CD4-positive, alpha-beta T cell treated with Interleukin-6 for 4 hours (primary cell): ENCODE results near the gene RREB1.
"Not testable (repeated sequence)": the region's sequence is repeated elsewhere in the genome, so short reads cannot be mapped to it uniquely, and the experiment has no call there.

ENCODE experiments used
- DNase-seq: peaks from one replicate; pipeline ENCODE4 v3.0.0-alpha.2; 2020; ENCODE audit warnings: mixed read lengths

The RREB1 gene

DNA sequence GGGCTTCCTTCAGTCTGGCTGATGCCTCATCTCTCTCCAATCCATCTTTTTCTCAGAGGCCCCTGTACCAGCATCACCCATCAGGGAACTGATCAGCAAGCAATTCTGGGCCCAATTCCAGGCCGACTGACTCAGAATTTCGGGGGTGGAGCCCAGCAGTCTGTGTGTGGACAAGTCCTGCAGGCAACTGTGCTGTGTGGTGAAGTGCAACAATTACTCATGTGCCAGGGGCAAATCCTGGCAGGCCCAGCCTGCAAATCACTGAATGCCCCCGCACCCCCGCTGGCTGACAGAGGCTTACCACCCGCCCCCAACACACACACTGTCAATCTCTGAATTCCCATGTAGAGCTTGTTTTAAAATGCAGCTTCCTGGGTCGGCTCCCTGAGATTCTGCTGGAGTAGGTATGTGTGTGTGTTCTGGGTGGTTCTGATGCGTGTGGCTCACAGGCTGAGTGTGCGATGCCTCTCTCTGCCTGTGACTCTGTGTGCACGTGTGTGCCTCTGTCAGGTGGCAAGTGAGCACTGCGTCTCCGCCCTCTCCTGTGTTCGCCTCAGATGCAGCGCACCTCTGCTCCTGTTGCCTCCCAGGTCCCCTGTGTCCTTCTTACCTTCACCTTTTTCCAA, 159.8 kb downstream of the RREB1 start:
- DNase-seq, result no peak

- no peak for DNase-seq
These were observed 160.6 kb downstream of the RREB1 start for GRCh38 chr6:7268362-7268761.

DNA sequence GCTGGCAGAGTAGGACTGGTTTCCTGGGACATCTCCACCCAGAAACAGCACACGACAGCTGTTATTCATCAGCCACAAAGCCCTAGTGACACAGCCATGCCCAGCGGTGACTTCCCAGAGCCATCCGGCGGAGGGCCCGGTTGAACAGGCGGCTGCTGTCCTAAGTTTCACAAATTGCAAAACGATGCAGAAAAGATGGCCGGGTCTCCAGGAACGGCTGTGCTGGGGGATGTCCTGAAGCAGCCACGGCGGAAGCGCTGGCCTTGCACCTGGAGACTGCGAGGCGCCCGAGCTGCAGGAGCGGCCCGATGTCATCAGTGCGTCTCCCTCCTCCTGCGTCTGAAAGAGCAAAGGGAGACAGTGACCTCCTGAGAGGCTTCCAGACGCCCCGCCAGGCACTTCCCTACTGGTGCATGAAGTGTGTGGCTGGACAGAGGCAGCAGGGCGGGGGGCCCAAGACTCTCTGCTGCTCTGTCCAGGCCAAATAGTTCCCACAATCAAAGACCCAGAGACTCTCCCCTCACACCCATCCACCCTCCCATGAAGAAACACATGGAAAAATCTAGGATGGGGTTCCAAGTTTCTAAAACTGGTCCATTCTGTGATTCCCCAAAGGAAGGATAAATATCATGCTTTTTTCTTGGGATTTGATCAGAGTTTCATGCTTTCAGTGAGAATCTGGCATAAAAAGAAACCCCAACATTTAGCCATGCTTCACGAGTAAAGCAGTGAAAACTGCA, 161.2 kb downstream of the RREB1 start:
- no peak for DNase-seq

- DNase-seq, result no peak
These were observed 162.1 kb downstream of the RREB1 start for GRCh38 chr6:7269816-7270215.

DNA sequence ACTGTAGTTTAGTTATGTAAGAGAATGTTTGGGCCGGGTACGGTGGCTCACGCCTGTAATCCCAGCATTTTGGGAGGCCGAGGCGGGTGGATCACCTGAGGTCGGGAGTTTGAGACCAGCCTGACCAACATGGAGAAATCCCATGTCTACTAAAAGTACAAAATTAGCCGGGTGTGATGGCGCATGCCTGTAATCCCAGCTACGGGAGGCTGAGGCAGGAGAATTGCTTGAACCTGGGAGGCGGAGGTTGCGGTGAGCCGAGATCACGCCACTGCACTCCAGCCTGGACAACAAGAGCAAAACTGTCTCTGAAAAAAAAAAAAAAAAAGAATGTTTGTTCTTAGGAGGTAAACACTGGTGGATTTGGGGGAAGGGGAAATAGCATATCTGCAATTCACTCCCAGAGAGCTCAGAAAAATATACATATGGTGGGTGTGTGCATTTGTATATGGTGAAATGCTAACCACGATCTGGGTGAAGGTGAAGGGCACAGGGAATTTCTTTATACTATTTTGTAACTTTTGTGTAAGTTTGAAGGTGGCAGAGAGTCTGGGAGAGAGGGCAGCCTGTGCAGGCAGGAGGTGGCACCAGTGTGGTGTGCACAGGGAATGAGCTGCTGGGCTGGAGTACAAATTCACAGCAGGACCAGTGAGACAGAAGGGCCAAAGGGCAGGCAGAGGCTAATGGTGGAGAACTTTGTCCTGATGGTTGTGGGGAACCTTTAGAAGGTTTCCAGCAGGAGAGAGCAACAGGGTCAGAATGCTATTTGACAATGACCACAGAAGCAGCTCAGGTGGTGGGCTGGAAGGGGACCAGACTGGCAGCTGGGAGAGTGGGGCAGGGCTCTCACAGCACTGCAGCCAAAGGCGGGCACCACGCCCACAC, 162.8 kb downstream of the RREB1 start:
- no peak for DNase-seq

DNA sequence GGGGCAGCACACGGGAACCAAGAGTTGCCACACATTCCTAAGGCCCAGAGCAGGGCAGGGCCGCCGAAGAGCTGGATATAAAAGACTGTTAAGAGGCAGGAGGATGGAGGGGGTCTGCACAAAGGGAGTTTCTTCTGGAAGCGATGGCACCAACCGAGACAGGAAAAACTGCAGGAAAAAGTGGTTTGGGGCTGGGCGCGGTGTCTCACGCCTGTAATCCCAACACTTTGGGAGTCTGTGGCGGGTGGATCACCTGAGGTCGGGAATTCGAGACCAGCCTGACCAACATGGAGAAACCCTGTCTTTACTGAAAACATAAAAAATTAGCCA, 163.4 kb downstream of the RREB1 start:
- DNase-seq, result no peak

DNA sequence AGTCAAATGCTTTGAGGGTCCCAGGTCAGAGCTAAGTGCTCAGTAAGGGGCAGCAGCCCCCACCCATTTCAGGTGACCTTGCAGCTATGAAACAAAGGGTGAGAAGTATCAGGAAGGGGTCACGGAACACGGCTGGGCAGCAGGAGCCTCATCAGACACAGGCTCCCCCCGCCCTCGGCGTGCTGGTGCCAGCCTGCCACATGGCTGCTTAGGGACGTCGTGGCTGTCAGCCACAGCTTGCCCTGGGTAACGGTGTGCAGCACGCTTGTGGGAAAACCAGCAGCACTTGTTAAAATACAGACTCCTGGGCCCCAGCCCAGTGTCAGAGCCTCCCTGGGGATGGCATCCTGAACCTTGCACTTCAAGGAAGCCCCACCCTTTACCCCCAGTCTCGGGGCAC, 165.9 kb downstream of the RREB1 start:
- no peak for DNase-seq

- DNase-seq, result not testable (repeated sequence)
These were observed 166.8 kb downstream of the RREB1 start for GRCh38 chr6:7274525-7274924.

- DNase-seq, result no peak
These were observed 168.4 kb downstream of the RREB1 start for GRCh38 chr6:7276199-7276524.

DNA sequence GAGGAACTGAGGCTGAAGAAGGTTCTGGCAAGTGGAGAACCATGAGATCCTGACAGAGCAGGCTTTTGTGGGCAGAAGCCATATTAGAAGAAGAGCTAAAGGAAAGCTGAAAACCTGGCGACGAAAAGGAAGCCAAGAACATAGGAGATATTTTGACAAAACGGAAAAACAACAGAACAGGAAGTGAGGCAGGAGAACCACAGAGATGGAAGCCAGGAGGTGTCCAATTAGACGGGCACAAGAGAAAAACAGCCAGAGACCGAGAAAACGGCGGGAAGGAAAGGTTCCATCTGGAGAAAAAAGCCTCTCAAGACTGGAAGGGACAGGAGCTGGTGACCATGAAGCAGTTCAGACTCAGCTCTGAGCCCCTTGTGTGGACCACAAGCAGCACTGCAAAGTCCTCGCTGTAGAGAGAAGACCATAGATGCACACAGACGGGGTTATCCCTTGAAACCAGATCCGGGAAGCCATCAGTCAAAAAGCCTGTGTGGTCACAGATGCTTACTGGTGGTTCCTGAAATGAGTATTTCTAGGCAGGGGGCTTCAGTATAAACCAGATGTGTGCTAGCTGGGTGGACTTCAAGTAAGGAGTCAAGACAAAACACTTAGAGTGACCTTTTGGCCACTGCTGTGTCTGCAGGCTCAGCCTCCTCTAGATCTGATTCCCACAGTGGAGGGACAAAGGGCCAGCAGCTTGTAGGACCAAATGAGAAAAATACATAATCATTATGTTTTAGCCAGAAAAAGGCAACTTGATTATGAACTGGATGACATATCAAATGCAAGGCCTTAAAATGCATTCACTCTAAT, 174.5 kb downstream of the RREB1 start:
- no peak for DNase-seq

- no peak for DNase-seq
These were observed 175.9 kb downstream of the RREB1 start for GRCh38 chr6:7283676-7284075.

- DNase-seq, result no peak
These were observed 177.7 kb downstream of the RREB1 start for GRCh38 chr6:7285416-7285815.

GRCh38 chr6:7290079-7290478, 182.3 kb downstream of the RREB1 start:
- no peak for DNase-seq

- no peak for DNase-seq
These were observed 185.0 kb downstream of the RREB1 start for GRCh38 chr6:7292596-7293255.

DNA sequence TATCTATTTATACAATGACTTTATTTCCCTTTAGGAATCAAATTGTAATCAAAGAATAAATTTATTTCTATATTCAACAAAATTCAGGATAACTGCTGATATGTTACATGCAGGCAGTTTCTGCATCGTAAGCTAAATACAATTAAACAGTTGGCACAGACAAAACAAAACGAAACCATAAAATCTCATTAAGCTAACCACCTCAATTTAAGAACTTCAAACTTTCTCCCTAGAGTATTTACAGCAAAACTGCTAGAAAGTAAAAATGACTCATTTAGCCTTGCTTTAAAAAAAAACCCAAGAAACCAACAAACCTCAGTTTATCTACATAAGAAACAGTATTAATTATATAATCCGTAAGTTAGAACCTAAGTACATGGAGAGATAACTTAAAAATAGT, 188.2 kb downstream of the RREB1 start:
- no peak for DNase-seq

- DNase-seq, result no peak
These were observed 188.8 kb downstream of the RREB1 start for GRCh38 chr6:7296602-7297001.

GRCh38 chr6:7298113-7298512, 190.4 kb downstream of the RREB1 start:
- no peak for DNase-seq

DNA sequence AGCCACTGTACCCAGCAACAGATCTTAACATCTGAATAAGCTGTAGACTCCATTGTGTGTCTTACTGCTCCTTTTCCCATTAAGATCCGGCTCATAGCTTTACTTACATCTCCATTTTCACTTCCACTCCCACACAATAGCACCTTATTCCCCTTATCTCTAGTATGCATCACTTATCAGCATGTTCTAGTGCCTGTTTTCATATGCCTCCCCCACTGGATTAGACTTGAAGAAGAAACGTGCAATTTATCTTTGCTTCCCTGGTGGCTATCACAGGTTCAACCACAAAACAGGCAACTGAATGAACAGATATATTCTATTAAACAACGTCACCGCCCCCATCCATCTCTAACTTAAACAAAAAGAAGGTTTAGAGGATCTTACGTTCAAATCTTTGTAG, 193.2 kb downstream of the RREB1 start:
- DNase-seq, result no peak
